ENCODE data around the gene UNC5A. TPM values are rescaled to one million over a fixed set of nuclear protein-coding genes. Genes with fewer than 3 reads are reported as not detected.

UNC5A gene
- total RNA-seq, 1 donor from 2014 or later, result 0.05 TPM

- intact Hi-C loops (cut with DNase I), result no loop called here
- no peak for DNase-seq (ENCODE audit: low spot score)
Observed at GRCh38 chr5:176901260-176902101, 91.1 kb downstream of the UNC5A start.

- no peak for DNase-seq (ENCODE audit: low spot score)
- intact Hi-C loops (cut with DNase I), result no loop called here
Observed at GRCh38 chr5:176902102-176902814, 91.9 kb downstream of the UNC5A start.

GRCh38 chr5:176902911-176903664 is 92.7 kb downstream of the UNC5A start:
- no peak for DNase-seq (ENCODE audit: low spot score)
- intact Hi-C loops (cut with DNase I), result no loop called here

- no peak for DNase-seq (ENCODE audit: low spot score)
- intact Hi-C loops (cut with DNase I), result no loop called here
Observed at GRCh38 chr5:176904276-176904675, 93.9 kb downstream of the UNC5A start.

GRCh38 chr5:176906126-176906525 is 95.8 kb downstream of the UNC5A start:
- intact Hi-C loops (cut with DNase I), result no loop called here

GRCh38 chr5:176906796-176907195 is 96.4 kb downstream of the UNC5A start:
- intact Hi-C loops (cut with DNase I), result no loop called here
- DNase-seq (ENCODE audit: low spot score), result no peak

More at GRCh38 chr5:176906126-176906525, 95.8 kb downstream of the UNC5A start:
- DNase-seq (ENCODE audit: low spot score), result no peak

- intact Hi-C loops (cut with DNase I), result no loop called here
- DNase-seq (ENCODE audit: low spot score), result no peak
Observed at GRCh38 chr5:176908675-176909368, 98.5 kb downstream of the UNC5A start.

GRCh38 chr5:176912115-176912514 is 101.8 kb downstream of the UNC5A start:
- DNase-seq (ENCODE audit: low spot score), result no peak
- intact Hi-C loops (cut with DNase I), result no loop called here

GRCh38 chr5:176915906-176916305 is 105.5 kb downstream of the UNC5A start:
- no peak for DNase-seq (ENCODE audit: low spot score)
- intact Hi-C loops (cut with DNase I), result no loop called here

- intact Hi-C loops (cut with DNase I), result no loop called here
- DNase-seq (ENCODE audit: low spot score), result no peak
Observed at GRCh38 chr5:176916337-176916736, 106.0 kb downstream of the UNC5A start.

GRCh38 chr5:176918613-176919012 is 108.3 kb downstream of the UNC5A start:
- DNase-seq (ENCODE audit: low spot score), result no peak
- intact Hi-C loops (cut with DNase I), result no loop called here

GRCh38 chr5:176921714-176922113 is 111.4 kb downstream of the UNC5A start:
- intact Hi-C loops (cut with DNase I), result no loop called here
- DNase-seq (ENCODE audit: low spot score), result no peak

- DNase-seq (ENCODE audit: low spot score), result no peak
- intact Hi-C loops (cut with DNase I), result no loop called here
Observed at GRCh38 chr5:176922817-176923216, 112.5 kb downstream of the UNC5A start.

GRCh38 chr5:176927562-176927961 is 117.2 kb downstream of the UNC5A start:
- no peak for DNase-seq (ENCODE audit: low spot score)
- intact Hi-C loops (cut with DNase I), result no loop called here

GRCh38 chr5:176929654-176930053 is 119.3 kb downstream of the UNC5A start:
- DNase-seq (ENCODE audit: low spot score), result no peak
- intact Hi-C loops (cut with DNase I), result no loop called here

Other genes with a start within 250 kb of the UNC5A start
- 0.48 TPM for gene GPRIN1, start 200.4 kb upstream of the UNC5A start, total RNA-seq
- gene SNCB, start 180.0 kb upstream of the UNC5A start, total RNA-seq, result 0.43 TPM
- gene EIF4E1B, start 179.9 kb upstream of the UNC5A start, total RNA-seq, result not detected
- gene TSPAN17, start 163.1 kb upstream of the UNC5A start, total RNA-seq, result 30.2 TPM
- 4.3 TPM for gene HK3, start 88.8 kb downstream of the UNC5A start, total RNA-seq
- gene UIMC1, start 196.2 kb downstream of the UNC5A start, total RNA-seq, result 55.0 TPM
- gene ZNF346, start 212.1 kb downstream of the UNC5A start, total RNA-seq, result 9.1 TPM

Measured in cardiac septum (tissue), 1 donor.